AG04449 (cell line): ENCODE data around the gene WDFY4.

Source experiments
- CTCF ChIA-PET: fragments of 350-600 bp; formaldehyde crosslinking; extraction: SDS; loops from one replicate; lab custom pipeline; 2021; ENCODE audit warnings: antibody characterized with exemption; lab: Yijun Ruan, JAX
- POLR2A ChIA-PET: fragments of 400-600, 350-600 bp; formaldehyde crosslinking; extraction: SDS; loops from one replicate; lab custom pipeline; 2020; ENCODE audit warnings: antibody characterized with exemption, inconsistent platforms; lab: Yijun Ruan, JAX
- DNase-seq: peaks from one replicate; pipeline ENCODE4 v3.0.0-alpha.2; 2010; ENCODE audit warnings: low read depth, low spot score
- H3K4me3 ChIP-seq: 2 replicates; pipeline ENCODE4 v1.5.1; 2011; ENCODE audit warnings: low read depth, mild to moderate bottlenecking, control low read depth, low read length
- TF ChIP-seq, protein P1 (sequence below): IDR thresholded peaks from one replicate; pipeline ENCODE4 v1.5.1; 2011; ENCODE audit warnings: mild to moderate bottlenecking, moderate library complexity, low read length, control low read depth, inconsistent platforms; ENCODE audit not compliant: insufficient read depth; ENCODE audit errors: missing control alignments

Gene WDFY4

DNA sequence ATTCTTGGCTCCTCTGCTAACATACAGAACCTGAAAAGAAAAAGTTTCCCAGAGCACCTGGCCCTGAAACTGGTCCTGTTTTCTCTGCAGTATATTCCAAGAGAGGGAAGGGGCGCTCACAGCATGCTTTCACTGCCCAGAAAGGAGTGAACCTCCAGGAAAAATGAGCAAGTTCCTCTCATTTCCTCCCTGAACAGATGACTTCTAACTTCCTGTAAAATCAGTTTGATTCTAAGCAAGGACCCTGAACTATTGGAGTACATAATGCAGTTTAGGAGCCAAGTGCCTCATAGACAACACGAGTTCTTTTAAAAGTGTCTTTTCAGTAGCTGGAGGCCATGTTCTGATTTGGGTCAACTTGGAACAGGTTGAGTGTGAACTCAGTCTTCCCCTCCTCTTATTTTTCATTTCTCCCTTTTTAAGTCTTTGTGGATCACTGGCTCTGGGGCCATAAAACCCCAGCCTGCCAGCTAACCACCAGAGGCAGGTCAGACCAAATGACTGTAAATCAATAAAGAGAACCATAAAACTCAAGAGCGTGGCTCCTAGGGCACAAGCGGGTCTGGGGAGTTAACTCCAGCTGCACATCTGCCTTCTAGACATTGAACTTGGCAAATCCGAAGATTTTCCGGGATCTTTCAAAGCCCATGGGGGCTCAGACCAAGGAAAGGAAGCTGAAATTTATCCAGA lies 260.9 kb downstream of the WDFY4 start:
- ChIA-PET CTCF (interaction anchor here (1.3 to 1.4 kb wide), 2 partner anchors 13 to 462 kb away, joined by 3 read pairs; no protein-coding TSS in a partner anchor), POLR2A (interaction anchor here (0.5 kb wide), 1 partner anchor 329 kb away, joined by 3 read pairs; no protein-coding TSS in a partner anchor)
- no peak overlapping the region for H3K4me3 ChIP-seq
- TF ChIP-seq, protein P1, sequence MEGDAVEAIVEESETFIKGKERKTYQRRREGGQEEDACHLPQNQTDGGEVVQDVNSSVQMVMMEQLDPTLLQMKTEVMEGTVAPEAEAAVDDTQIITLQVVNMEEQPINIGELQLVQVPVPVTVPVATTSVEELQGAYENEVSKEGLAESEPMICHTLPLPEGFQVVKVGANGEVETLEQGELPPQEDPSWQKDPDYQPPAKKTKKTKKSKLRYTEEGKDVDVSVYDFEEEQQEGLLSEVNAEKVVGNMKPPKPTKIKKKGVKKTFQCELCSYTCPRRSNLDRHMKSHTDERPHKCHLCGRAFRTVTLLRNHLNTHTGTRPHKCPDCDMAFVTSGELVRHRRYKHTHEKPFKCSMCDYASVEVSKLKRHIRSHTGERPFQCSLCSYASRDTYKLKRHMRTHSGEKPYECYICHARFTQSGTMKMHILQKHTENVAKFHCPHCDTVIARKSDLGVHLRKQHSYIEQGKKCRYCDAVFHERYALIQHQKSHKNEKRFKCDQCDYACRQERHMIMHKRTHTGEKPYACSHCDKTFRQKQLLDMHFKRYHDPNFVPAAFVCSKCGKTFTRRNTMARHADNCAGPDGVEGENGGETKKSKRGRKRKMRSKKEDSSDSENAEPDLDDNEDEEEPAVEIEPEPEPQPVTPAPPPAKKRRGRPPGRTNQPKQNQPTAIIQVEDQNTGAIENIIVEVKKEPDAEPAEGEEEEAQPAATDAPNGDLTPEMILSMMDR = no peak
- no peak for DNase-seq

DNA sequence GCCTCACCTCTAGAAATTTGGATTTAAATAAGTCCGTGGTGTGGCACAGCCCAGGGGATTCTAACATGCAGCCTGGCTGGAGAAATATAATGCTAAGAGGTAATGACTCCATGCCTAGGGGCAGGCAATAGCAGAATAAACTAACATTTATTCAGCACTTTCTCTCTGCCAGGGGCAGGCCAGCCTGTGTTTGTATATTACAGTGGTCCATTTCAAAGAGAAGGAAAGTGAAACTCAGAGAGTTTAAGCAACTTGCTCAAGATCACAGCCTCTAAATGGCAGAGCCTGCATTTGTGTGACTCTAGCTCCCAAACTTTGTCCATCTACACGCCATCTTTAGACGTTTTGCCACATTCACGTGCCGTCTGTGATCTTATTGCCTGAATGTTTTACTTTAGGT lies 261.7 kb downstream of the WDFY4 start:
- CTCF ChIA-PET = interaction anchor here (1.3 to 1.4 kb wide), 2 partner anchors 14 to 462 kb away, joined by 3 read pairs; no protein-coding TSS in a partner anchor
- H3K4me3 ChIP-seq = no peak overlapping the region
- POLR2A ChIA-PET = no interaction called here

DNA sequence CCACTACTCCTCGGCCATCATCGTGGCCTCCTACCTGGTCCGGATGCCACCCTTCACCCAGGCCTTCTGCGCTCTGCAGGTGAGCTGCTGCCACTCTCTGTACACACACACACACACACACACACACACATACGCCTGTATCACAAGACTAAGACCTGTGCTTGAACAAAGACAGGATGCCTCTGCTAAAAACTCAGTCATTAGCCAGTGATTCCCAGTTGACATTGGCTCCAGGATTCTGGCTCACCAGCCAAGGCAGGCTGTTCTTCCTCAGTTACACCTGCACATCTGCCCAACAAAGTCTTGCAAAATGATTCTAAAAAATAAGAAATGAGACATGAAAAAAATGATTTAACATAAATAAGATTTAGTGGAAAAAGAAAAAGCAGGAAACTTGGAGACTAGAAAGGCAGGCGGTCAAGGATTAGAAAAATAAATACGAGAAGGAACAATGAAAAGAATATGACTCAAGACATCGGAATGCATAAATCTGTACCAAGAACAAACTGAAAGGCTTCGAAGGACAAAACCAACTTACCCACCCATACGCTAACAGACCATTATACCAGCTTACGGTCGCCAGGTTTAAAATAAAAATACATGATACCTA lies 262.3 kb downstream of the WDFY4 start:
- ChIA-PET CTCF (interaction anchor here (1.3 to 1.4 kb wide), 2 partner anchors 14 to 461 kb away, joined by 3 read pairs; no protein-coding TSS in a partner anchor), POLR2A (no interaction called here)
- no peak overlapping the region for H3K4me3 ChIP-seq
- TF ChIP-seq, protein P1 = no peak
- DNase-seq = no peak

More for the DNA sequence above, 261.7 kb downstream of the WDFY4 start:
- DNase-seq = no peak
- TF ChIP-seq, protein P1 = no peak

DNA sequence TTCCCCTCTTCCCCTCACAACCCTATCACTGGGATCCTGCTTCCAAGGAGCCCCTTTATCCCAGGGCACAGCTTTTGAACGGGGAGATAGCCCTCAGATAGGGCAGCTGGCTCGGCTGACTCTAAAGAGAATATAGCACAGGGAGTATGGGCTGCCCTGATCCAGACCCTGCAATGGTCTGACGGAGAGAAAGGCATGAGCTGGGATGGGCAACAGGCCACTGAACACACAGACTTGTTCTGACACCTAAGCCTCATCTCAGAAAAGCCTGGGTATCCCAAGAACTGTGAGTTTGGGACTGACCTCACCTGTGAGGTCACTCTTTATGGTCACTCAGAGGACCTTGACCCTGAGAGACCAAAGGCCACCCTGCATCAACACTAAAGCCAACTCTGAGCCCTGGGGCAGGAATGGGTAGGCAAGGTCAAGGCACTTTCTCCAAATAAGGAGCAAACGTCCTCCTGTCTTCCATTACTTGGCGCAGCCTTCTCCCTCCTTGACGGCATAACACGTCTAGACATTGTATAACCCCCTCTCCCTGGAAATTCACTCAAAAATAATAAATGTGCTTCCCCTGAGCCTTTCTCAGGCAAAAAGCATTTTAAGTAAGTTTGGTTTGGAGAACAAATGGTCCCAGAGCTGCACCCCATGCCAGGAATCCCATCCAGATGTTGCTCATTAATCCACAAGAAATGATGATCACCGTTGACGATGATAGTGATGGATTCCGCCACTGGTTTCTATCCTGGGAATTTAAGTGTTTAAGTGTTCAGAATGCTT lies 263.2 kb downstream of the WDFY4 start:
- DNase-seq = no peak
- H3K4me3 ChIP-seq = no peak overlapping the region
- ChIA-PET CTCF (no interaction called here), POLR2A (no interaction called here)
- TF ChIP-seq, protein P1 = no peak

DNA sequence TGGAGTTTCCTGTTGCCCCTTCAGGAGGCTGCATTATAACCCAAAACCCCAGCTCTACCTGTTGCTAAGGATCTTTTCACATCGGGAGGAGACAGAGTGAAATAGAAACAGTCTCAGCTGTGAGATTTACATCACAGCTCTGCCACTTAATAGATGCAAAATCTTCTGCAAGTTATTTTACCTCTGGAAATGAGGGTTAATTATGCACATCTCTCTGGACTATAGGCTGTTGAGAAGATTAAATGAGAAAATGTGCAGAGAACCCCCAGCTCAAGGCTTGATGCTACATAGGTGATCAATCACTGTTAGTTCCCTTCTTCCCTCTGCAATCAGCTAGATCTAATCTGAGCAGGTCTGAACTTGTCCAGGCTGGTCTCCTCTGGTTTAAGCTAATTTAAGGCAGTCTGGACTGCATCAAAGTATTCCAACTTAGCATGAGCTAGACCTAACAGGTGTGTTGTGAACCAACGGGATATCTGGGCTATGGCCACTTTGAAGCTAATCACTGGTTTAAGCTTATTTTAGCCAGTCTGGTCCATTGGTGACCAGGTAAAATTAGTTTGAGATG lies 263.9 kb downstream of the WDFY4 start:
- TF ChIP-seq, protein P1 = no peak
- no peak for DNase-seq
- POLR2A ChIA-PET = no interaction called here
- H3K4me3 ChIP-seq = no peak overlapping the region
- CTCF ChIA-PET = no interaction called here

DNA sequence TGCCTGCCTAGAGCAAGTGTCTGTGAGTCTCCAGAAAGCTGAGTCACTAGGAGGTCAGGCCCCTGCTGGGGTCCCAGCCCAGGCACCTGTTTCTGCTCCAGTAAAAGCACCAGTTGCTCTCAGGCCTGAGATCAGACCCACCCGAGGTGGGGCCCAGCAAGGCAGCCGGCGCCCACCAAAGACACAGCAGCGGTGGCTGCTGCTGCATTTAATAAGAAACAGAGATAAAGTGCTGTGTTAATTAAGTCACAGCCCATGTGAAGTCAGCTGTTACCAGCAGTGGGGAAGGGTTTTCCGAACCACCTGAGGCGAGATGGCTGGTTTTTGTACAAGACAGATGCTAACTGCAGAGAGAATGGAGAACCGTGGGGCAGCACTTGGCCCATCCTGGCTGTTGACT lies 267.0 kb downstream of the WDFY4 start:
- H3K4me3 ChIP-seq = no peak overlapping the region
- TF ChIP-seq, protein P1 = no peak
- DNase-seq = no peak
- CTCF ChIA-PET = interaction anchor here (0.7 kb wide), 1 partner anchor 54 kb away, joined by 3 read pairs; no protein-coding TSS in a partner anchor
- POLR2A ChIA-PET = no interaction called here
